Glutamatergic neuron (in vitro differentiated cells): Measurements from ENCODE around the gene KCNIP1. TPM values are rescaled to one million over a fixed set of nuclear protein-coding genes. Genes with fewer than 3 reads are reported as not detected.

Experiments
- DNase-seq: peaks from one replicate; pipeline ENCODE4 v3.0.0; 2022
- H3K27ac Mint-ChIP-seq: one replicate; pipeline ENCODE4 v1.8.0; 2020; ENCODE audit warnings: mild to moderate bottlenecking, mixed read lengths, inconsistent platforms; ENCODE audit not compliant: unreplicated experiment
- H3K27me3 Mint-ChIP-seq: one replicate; pipeline ENCODE4 v1.8.0; 2020; ENCODE audit warnings: mild to moderate bottlenecking, moderate library complexity, mixed read lengths, inconsistent platforms; ENCODE audit not compliant: unreplicated experiment
- H3K36me3 Mint-ChIP-seq: one replicate; pipeline ENCODE4 v1.8.0; 2020; ENCODE audit warnings: mild to moderate bottlenecking, mixed read lengths, inconsistent platforms; ENCODE audit not compliant: unreplicated experiment
- H3K4me1 Mint-ChIP-seq: one replicate; pipeline ENCODE4 v1.8.0; 2020; ENCODE audit warnings: mild to moderate bottlenecking, low read depth, mixed read lengths, inconsistent platforms; ENCODE audit not compliant: unreplicated experiment
- H3K4me3 Mint-ChIP-seq: one replicate; pipeline ENCODE4 v1.8.0; 2020; ENCODE audit warnings: mild to moderate bottlenecking, mixed read lengths, inconsistent platforms; ENCODE audit not compliant: unreplicated experiment
- H3K9me3 Mint-ChIP-seq: one replicate; pipeline ENCODE4 v1.8.0; 2020; ENCODE audit warnings: mild to moderate bottlenecking, moderate library complexity, mixed read lengths, inconsistent platforms; ENCODE audit not compliant: unreplicated experiment
- total RNA-seq: library from RNA; stranded (reverse); fragmentation: NEBNext Ultra II Directional; extraction: Animal tissue kit (Norgen Biotek cat#: 25700); gene quantifications from one replicate; pipeline ENCODE4 v1.2.1, GENCODE V29; 2021; ENCODE audit not compliant: unreplicated experiment
- TF ChIP-seq, protein P1 (sequence below): fragments of 200-600 bp; sonication (generic); IDR thresholded peaks from one replicate; pipeline ENCODE4 v1.5.0; 2021; ENCODE audit not compliant: partially characterized antibody, unreplicated experiment

The KCNIP1 gene
- total RNA-seq, 1 donor from 2014 or later: 0.47 TPM

DNA sequence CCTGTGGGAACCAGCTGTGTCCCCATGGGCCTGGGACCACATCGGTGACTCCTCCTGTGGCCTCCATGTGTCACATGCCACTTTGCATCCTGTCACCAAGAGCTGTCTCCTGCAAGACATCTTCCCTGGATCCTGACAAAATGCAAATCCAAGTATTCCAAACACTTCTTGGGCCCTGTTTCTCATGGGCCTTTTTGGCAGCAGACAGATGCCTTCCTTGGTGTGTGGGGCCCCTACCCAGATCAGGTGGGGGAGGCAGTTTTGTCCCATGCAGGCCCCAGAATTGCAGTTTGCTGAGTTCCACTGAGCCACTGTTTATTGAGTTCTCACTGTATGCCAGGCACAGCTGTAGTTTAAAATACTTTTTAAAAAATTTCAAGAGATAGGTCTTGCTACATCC is 217.2 kb downstream of the KCNIP1 start:
- no peak overlapping the region for H3K27ac Mint-ChIP-seq
- no peak for DNase-seq
- H3K36me3 Mint-ChIP-seq: no peaks in the 10 kb centered on the region
- no peak overlapping the region for H3K4me3 Mint-ChIP-seq
- no peaks in the 10 kb centered on the region for H3K27me3 Mint-ChIP-seq
- H3K9me3 Mint-ChIP-seq: peaks cover 1% of the 10 kb centered on the region
- TF ChIP-seq, protein P1, sequence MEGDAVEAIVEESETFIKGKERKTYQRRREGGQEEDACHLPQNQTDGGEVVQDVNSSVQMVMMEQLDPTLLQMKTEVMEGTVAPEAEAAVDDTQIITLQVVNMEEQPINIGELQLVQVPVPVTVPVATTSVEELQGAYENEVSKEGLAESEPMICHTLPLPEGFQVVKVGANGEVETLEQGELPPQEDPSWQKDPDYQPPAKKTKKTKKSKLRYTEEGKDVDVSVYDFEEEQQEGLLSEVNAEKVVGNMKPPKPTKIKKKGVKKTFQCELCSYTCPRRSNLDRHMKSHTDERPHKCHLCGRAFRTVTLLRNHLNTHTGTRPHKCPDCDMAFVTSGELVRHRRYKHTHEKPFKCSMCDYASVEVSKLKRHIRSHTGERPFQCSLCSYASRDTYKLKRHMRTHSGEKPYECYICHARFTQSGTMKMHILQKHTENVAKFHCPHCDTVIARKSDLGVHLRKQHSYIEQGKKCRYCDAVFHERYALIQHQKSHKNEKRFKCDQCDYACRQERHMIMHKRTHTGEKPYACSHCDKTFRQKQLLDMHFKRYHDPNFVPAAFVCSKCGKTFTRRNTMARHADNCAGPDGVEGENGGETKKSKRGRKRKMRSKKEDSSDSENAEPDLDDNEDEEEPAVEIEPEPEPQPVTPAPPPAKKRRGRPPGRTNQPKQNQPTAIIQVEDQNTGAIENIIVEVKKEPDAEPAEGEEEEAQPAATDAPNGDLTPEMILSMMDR: no peak
- no peaks in the 10 kb centered on the region for H3K4me1 Mint-ChIP-seq

DNA sequence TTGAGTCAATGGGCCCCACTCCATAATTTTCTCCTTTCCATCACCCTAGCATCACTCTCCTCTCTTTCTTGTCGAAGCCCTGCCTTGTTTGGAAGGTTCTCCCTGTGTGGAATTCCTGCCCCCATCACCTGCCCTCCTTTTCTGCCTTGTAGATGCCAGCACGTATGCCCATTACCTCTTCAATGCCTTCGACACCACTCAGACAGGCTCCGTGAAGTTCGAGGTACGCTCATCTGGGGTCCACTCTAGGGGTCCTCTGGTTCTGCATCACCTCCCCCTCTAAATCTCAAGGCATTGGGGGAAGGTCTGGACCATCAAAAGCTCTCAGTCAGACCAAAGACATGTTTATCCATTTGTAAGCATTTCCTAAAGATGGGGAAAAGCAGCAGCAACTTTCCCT is 217.9 kb downstream of the KCNIP1 start:
- Mint-ChIP-seq H3K27ac (no peak overlapping the region), H3K27me3 (no peaks in the 10 kb centered on the region), H3K4me1 (no peaks in the 10 kb centered on the region), H3K36me3 (no peaks in the 10 kb centered on the region), H3K9me3 (peaks cover 1% of the 10 kb centered on the region), H3K4me3 (no peak overlapping the region)
- DNase-seq: no peak
- TF ChIP-seq, protein P1: no peak

DNA sequence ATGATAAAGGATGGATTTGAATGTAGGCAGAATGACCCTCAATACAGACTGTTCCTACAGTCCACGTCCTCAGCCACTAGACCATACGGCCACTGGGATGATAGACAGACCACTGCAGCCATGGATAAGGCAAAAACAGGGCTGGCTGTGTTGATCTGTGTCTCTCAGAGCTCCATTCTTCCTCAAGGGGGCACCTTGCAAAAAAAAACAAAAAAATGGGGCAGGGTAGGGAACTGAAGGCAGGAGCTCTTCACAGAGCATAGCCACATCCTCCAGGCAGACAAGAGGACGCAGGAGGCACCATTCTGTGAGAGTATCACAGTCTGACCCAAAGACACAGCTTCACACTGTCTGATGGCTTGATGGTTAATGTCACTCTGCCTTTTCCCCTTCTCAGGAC is 218.5 kb downstream of the KCNIP1 start:
- H3K27me3 Mint-ChIP-seq: no peaks in the 10 kb centered on the region
- DNase-seq: no peak
- H3K4me3 Mint-ChIP-seq: no peak overlapping the region
- H3K36me3 Mint-ChIP-seq: no peaks in the 10 kb centered on the region
- peaks cover 1% of the 10 kb centered on the region for H3K9me3 Mint-ChIP-seq
- H3K27ac Mint-ChIP-seq: no peak overlapping the region
- no peaks in the 10 kb centered on the region for H3K4me1 Mint-ChIP-seq
- TF ChIP-seq, protein P1: no peak

DNA sequence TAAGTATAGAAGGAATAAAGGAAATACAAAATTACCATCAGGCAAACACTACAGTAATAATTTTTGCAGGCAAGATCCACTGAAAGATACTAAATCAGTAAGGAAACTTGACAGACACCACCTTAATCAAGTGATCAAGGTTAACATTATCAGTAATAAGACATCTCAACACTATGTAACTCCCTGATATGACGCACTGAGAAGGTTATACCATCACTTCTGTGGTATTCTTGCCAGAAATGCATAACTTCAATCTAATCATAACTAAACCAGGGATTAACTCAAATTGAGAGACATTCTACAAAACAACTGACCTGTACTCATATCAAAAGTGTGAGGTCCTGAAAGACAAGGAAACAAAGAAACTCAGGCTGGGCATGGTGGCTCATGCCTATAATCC is 227.2 kb downstream of the KCNIP1 start:
- TF ChIP-seq, protein P1: no peak
- no peak overlapping the region for H3K27ac Mint-ChIP-seq
- peaks cover 20% of the 10 kb centered on the region for H3K36me3 Mint-ChIP-seq
- no peaks in the 10 kb centered on the region for H3K4me1 Mint-ChIP-seq
- peaks cover 2% of the 10 kb centered on the region for H3K27me3 Mint-ChIP-seq
- H3K9me3 Mint-ChIP-seq: peaks cover 6% of the 10 kb centered on the region
- no peak for DNase-seq
- H3K4me3 Mint-ChIP-seq: no peak overlapping the region

DNA sequence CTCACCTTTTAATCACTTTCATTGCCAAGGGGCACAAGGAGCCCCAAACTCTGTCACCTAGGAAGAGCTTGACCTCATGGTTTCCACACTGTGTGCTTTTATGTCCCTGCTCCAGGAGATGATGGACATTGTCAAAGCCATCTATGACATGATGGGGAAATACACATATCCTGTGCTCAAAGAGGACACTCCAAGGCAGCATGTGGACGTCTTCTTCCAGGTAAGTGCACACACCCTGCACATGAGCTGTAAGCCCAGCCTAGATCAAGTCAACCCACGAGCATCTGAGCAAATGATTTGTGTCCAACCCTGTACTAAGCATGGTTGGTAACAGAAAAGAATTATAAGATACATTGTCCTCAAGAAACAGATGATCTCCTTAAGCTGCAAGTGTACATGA is 228.9 kb downstream of the KCNIP1 start:
- TF ChIP-seq, protein P1: no peak
- H3K27ac Mint-ChIP-seq: no peak overlapping the region
- DNase-seq: no peak
- H3K4me3 Mint-ChIP-seq: no peak overlapping the region
- H3K36me3 Mint-ChIP-seq: peaks cover 25% of the 10 kb centered on the region
- peaks cover 1% of the 10 kb centered on the region for H3K4me1 Mint-ChIP-seq
- peaks cover 6% of the 10 kb centered on the region for H3K27me3 Mint-ChIP-seq
- H3K9me3 Mint-ChIP-seq: peaks cover 6% of the 10 kb centered on the region
